Neural progenitor cell (in vitro differentiated cells): ENCODE data around the gene P3H3.

Experiments
- EZH2phosphoT487 ChIP-seq: fragments of 200-600 bp; sonication (generic); IDR thresholded peaks from 2 replicates; pipeline ENCODE4 v1.6.1; 2017; ENCODE audit warnings: antibody characterized with exemption
- TF ChIP-seq, protein P1 (sequence below): fragments of 200-600 bp; sonication (generic); IDR thresholded peaks from 2 replicates; pipeline ENCODE4 v1.5.1; 2017; ENCODE audit warnings: antibody characterized with exemption, mild to moderate bottlenecking

- TF ChIP-seq, protein P1, sequence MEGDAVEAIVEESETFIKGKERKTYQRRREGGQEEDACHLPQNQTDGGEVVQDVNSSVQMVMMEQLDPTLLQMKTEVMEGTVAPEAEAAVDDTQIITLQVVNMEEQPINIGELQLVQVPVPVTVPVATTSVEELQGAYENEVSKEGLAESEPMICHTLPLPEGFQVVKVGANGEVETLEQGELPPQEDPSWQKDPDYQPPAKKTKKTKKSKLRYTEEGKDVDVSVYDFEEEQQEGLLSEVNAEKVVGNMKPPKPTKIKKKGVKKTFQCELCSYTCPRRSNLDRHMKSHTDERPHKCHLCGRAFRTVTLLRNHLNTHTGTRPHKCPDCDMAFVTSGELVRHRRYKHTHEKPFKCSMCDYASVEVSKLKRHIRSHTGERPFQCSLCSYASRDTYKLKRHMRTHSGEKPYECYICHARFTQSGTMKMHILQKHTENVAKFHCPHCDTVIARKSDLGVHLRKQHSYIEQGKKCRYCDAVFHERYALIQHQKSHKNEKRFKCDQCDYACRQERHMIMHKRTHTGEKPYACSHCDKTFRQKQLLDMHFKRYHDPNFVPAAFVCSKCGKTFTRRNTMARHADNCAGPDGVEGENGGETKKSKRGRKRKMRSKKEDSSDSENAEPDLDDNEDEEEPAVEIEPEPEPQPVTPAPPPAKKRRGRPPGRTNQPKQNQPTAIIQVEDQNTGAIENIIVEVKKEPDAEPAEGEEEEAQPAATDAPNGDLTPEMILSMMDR: no peak
- no peak for TF ChIP-seq EZH2phosphoT487
Observed at GRCh38 chr12:6833189-6833890, 5.1 kb downstream of the P3H3 start.
